GM11168 (cell line): Measurements from ENCODE around the gene MTA3.
"Not testable (repeated sequence)": the region's sequence is repeated elsewhere in the genome, so short reads cannot be mapped to it uniquely, and the experiment has no call there.

Experiments used
- in situ Hi-C: fragments of 300-500 bp; cut with MboI; formaldehyde crosslinking; loops from one replicate; pipeline ENCODE4 v1.12.0; 2022; ENCODE audit warnings: low sequenced_read_pairs; ENCODE audit not compliant: unreplicated experiment

The MTA3 gene

DNA sequence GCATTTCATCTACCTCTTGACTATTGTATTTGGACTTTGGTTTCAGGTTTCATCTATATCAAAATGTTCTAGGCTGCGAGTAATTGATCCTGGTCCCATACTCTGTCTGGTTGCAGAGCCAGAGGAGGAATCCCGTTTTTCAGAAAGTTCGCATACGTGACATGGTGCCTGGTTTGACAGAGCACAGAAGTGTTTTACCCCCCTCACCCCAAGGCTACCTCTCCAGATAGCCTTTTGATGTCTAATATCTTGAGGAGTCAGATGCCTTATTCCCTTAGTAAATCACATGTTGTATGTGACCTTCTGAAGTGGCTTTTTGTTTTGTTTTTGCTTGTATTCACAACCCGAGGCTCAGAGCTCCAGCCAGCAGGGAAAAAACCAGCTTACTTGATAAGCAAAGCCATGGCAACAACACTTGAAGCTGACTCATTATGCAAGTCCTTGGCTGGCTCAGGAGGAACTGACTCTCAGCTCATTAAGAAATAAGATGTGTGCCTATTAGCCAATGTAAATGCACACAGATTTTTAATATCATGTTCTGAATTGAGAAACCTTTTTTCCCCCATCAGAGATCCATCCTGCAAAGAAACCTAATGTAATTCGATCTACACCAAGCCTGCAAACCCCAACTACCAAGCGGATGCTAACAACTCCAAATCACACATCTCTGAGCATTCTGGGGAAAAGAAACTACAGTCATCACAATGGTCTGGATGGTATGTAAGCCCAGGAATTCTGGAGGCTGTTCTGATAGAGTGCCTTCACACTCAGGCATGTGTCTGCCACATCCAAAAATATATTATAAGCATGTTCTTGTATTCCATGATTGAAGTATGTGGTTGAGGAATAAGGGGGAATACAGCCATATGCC, 154.1 kb downstream of the MTA3 start:
- in situ Hi-C loops: no loop called here

DNA sequence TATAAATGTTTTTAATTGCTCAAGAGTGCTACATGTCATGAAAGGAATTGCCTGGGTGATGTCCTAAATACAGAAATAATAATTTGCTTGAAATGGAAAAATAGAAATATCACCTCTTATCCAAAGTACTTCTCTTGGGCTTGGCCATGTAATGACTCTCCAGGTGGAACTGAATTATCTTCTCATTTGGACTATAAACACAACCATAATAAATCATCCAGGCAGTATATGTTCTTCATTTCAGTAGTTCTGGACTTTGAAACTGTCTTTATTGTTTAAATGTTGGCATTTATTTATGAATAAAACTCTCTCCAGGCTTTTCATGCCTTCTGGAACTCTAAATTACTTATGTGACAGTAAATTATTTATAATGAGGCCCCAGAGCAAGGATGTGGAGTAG, 155.0 kb downstream of the MTA3 start:
- in situ Hi-C loops: no loop called here

DNA sequence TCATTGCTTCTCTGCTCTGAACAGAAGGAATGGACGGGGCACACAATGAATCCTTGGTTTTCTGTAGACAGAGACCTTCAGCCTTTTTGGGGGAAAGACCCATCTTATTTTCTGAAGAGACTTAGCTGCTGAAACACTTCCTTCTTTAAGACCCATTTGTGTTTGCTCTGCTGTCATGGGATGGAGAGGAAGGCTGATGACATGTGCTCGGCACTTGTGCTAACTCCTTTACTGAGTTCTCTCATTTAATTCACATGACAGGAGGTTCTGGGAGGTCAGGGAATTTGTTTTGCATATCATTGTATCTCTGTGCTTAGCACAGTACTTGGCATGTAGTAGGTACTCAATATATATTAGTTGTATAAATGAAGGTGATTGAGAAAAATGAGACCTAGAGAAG, 156.5 kb downstream of the MTA3 start:
- in situ Hi-C loops: no loop called here

DNA sequence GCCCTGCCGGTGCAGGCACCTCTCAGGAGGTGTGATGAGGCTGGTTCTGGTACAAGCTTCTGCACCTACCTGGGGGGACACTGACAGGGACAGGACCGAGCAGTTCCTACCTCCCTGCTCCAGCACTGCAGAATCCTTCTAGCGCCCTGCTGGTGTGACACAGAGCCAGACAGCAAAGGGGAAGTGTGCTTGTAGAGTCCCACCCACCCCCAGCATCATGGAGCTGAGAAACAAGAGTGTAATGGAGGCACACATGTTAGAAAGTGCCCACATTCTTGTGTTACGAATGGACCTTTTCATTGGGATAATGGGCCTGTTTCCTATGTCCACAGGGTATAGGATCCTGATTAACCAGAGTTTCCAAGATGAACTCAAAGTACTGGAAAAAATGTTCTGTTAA, 157.2 kb downstream of the MTA3 start:
- in situ Hi-C loops: no loop called here

DNA sequence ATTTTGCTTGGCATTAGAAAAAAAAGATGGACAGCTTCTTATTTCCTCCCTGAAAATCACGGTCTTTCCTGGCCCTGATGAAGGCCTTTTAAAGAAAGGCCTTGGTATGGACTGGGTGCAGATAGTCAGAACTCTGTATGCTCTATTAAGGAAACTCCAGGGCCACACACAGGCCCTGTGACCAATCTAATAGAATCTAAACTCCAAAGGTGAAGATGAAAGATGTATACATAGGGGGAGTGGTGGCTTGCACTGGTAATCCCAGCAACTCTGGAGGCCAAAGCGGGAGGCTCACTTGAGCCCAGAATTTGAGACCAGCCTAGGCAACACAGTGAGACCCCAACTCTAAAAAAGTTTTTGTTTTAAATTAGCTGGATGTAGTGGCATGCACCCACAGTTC, 158.2 kb downstream of the MTA3 start:
- in situ Hi-C loops: no loop called here

DNA sequence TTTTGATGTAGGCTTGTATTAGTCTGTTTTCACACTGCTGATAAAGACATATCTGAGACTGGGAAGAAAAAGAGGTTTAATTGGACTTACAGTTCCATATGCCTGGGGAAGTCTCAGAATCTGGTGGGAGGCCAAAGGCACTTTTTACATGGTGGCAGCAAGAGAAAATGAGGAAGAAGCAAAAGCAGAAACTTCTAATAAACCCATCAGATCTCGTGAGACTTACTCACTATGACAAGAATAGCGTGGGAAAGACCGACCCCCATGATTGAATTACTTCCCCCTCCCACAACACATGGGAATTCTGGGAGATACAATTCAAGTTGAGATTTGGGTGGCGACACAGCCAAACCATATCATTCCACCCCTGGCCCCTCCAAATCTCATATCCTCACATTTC, 162.9 kb downstream of the MTA3 start:
- in situ Hi-C loops: not testable (repeated sequence)

DNA sequence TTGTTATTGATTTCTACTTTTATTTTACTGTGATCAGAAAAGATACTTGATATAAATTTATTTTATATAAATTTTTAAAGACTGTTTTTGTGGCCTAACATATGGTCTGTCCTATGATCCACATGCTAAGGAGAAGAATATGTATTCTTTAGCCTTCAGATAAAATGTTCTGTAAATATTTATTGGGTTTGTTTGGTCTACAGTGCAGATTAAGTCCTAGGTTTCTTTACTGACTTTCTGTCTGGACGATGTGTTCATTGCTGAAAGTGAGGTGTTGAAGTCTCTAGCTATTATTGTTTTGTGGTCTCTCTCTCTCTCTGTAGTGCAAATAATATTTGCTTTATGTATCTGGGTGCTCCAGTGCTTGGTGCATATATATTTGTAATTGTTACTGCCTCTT, 165.4 kb downstream of the MTA3 start:
- in situ Hi-C loops: no loop called here

DNA sequence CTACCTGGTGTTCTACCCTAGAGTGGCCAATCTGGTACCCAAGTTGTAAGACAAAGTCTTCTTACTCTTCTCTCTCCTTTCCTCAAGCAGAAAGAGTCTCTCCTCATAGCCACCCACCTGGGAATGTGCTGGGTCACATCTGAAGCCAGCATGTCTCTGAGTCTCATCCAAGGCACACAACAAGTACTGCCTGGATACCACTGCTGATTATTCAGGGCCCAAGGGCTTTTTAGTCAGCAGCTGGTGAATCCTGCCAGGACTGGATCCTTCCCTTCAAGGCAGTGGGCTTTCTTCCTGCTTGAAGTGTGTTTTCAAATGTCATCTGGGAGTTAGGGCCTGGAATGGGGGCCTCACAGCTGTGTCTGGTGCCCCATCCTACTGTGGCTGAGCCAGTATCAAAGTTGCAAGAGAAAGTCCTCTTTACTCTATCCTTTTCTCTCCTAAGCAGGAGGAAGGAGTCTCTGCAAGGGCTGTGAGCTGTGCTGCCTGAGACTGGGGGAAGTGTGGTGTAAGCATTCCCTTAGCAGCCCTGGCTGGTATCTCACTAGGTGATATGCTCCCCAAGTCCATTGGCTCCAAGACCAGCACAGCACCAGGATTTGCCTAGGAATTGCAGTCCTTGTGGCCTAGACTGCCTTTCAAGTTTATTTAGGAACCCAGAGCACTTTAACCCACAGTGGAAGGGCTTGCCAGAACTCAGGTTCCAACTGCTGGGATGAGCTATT, 168.3 kb downstream of the MTA3 start:
- in situ Hi-C loops: no loop called here

DNA sequence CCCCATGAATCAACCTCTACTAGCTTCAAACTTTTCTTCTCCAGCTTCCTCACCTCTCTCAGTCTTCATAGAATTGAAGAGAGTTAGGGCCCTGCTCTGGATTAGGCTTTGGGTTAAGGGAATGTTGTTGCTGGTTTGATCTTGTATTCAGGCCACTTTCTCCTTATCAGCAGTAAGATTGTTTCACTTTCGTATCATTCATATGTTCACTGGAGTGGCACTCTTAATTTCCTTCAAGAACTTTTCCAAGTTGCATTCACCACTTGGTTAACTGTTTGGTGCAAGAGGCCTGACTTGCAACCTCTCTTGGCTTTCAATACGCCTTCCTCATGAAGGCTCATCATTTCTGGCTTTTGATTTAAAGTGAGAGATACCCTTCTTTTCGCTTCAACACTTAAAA, 172.7 kb downstream of the MTA3 start:
- in situ Hi-C loops: no loop called here

DNA sequence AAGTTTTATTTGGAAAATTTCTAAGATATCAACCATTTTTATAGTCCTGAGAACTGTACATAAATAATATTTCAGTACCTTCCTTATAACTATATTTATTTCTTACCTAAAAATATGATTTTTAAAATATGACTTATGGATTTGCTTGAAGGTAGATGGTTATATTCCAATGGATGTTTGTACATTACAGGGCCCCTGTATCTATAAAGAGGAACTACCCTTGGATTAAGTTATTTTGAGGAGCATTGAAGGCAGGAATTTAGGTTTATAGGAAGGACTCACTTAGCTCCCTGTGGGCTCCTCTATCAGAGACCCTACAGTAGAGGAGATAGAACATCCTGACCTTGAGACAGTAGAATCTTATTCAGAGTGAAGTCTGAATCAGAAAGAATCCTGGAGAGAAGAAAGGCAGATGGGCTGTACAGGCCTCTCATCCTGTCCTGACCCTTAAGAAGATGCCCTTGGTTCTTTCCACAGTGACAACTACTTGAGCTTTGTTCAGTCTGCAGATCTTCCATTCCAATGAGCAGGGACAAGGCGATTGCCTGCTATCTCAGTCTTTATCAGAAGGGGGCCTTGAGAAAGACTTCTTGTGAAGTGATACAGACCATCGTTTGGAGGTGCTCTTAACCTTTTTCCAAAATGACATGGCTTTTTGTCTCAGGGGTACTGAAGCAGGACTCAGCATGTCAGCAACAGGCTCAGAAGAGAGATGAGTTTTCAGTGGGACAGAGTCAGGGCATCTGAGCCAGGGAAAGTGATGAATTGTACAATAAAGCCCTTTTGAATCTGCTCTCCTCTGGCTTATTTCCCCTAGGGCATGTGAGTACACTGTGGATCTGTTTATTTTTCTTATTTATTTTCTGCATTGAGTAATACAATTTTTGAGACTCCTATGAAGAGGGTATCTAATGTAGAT, 174.6 kb downstream of the MTA3 start:
- in situ Hi-C loops: no loop called here

DNA sequence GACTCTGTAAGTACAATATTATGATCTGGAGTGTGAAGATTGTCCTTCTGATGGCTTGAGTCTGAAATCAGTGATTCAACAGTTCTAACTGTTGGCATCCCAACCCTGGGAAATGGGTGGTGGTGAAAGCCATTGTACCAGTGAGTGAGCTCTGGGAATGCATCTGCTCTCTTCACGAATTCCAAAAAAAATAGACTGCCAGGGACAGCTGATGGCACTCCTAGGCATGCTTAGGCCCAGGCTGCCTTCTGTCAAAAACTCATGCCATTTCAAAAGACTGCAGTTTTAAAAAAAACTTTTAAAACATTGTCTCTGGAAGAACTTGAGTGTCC, 175.2 kb downstream of the MTA3 start:
- in situ Hi-C loops: no loop called here

DNA sequence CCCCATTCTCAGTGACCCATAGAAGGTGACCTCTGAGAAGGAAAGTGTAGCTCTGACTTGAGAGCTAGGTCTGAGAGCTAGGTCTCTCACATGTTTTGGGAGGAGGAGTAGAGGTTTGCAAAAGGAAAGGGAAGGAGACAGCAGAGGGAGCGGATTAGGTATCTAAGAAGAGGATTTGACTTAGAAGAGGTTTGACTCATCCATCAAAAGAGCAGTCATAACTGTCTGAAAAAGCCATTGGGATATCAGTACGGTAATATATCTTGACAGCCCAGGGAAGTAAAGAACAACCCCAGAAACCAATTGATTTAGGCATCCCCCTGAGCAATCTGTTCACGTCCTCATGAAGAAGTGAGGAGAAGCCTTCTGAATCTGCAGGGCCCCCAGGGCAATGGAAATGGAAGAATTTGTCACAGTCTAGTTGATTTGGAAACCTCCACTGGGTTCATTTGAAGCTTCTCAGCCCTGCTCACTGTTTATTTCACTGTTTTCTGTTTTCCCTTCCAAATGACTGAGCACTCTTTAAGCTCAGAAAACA, 176.2 kb downstream of the MTA3 start:
- in situ Hi-C loops: no loop called here

DNA sequence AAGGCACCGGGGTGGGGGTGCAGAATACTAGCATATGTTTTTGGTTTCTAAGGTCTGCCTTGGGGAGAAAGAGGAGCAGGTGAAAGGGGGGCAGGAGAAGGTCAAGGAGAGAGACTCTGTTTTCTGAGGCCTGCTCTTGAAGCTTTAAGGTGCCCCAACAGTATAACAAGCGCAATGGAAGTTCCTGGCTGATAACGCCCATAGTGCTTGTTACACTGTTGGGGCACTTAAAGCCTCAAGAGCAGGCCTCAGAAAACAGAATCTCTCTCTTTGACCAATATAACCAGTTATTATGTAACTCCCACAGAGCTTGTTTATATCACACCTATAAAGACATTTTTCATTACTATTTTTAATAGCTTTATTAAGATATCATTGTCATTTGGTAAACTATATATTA, 179.0 kb downstream of the MTA3 start:
- in situ Hi-C loops: no loop called here

DNA sequence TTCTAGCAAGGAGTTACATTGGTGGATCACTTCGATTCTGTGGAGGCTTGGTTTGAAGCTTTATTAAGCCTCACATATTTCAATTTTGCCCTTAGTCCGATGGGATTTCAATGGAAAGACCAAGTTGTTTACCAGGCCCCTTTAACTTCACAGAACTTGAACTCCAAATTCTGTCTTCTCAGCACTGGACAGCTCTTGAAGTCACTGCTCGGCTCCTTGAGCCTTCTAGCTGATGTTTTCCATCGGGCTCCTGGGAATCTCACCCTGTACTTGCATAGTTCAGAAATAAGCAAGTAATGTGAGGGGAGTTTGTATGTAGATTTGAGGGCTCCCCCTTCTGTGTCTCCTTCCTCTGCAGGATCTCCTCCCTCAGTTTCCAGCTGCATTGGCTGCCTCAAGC, 180.4 kb downstream of the MTA3 start:
- in situ Hi-C loops: no loop called here

DNA sequence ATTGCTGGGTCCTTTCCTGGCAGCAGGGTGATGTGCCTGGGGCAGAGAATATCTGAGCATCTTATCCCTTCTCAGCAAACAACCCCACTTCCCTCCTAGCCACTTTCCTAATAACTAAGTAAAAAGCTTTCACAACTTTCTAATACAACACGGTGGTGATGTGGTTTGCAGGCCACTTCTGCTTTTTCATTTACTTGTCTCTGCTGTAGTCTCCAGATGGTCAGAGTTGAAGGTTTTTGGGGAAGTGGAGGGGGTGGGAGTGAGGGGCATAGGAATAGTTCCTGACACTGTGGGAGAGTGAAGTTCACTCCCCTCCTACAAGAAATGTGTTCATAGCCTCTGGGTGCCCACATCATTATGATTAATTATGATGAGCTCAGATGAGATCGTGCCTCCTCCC, 183.9 kb downstream of the MTA3 start:
- in situ Hi-C loops: no loop called here

DNA sequence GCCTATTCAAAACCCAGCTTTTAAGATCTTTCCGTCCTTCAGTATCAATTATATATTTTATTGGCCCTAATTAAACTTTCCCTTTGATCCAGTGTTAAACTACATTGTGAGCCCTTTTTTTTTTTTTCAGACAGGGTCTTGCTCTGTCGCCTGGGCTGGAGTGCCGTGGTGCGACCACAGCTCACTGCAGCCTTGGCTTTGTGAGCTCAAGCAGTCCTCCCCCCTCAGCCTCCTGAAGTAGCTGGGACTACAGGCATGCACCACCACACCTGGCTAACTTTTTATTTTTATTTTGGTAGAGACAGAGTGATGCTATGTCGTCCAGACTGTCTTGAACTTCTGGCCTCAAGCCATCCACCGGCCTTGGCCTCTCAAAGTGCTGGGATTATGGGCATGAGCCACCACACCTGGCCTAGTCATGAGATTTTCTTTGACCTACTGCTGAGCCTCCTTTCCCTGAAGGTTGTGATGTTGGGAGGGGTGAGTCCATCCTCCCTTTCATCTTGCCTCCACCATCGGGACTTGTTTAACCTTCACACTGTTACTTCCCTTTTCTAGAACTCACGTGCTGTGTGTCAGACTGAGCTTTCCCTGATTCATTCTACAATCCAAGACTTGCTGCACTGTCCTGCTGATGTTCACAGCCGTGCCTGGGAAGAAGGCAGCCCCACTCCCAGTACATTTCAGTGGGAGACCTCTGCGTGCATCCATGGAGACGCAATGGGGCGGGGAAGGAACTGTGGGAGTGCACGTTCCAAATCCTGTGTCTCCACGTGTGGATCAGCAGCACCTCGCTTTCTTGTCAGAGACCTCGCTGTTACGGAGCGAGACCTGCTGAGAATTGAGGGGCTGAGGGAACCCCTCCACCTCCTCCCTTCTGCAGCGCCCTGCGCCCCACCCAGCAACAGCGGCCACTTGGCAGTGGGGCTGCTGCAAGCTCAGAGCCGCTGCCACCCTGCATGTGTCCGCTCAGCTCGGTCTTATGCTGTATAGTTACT, 184.7 kb downstream of the MTA3 start:
- in situ Hi-C loops: no loop called here

DNA sequence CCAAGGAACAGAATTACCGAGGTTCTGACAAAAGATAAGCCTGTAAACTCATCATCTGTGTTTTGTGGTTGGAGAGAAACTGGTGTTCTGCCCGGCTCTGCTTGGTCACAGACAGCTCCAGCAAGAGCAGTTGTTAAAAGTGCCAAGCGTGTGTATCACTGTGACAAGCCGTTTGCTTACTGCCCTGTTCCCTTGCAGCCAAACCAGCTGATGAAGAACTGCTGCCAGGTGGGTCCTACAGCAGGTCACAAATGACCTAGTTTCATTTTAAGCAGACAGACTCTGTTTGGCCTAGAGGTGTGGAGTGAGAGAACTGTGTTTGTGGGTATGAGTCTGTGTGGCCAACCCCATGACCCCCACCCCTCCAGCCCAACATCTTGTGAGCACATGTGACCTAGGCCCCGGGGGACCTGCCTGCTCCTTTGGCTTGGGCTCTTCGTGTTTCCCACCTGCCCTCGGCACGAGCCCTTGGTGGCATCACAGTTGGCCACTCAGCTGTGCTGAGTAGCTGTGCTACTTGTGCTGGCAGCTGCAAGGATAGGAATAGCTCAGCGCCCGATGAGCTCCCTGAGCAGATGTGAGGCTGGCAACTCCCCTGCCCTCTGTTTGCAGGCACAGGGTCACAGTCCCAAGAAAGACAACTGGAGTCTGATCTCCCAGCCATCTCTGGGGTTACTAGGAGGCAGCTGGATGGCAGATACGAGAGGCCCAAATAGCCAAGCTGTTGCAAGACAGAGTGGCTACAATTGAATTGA, 185.8 kb downstream of the MTA3 start:
- in situ Hi-C loops: no loop called here

DNA sequence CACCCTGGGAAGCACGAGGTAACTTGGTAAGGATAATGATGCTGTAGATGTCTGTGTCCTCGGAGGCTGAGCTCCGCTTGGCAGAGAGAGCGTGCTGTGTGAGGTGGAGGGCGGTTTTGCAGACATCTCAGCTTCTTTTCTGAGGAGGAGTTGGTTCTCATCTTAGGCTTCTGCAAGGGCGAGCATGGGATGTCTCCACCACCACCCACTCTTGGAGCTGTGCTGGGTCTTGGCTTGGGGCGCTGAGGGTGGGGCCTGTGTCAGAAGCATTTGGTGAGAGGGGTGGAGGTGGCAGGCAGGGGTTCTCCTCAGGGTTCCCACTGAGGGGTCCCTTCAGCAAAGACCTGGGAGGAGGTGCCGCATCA, 186.3 kb downstream of the MTA3 start:
- in situ Hi-C loops: no loop called here
